DMS153 (cell line): ENCODE results near the gene PHC3.
"Not testable (repeated sequence)": the region's sequence is repeated elsewhere in the genome, so short reads cannot be mapped to it uniquely, and the experiment has no call there.

Experiments used
- DNase-seq: peaks from one replicate; lab custom pipeline; 2025; lab: John Stamatoyannopoulos, UW

Gene PHC3

GRCh38 chr3:170128259-170128976 lies 53.1 kb downstream of the PHC3 start:
- no peak for DNase-seq

GRCh38 chr3:170117134-170117533 lies 64.4 kb downstream of the PHC3 start:
- DNase-seq, result no peak

- DNase-seq, result not testable (repeated sequence)
These were observed 67.4 kb downstream of the PHC3 start for GRCh38 chr3:170114165-170114564.

- no peak for DNase-seq
These were observed 70.3 kb downstream of the PHC3 start for GRCh38 chr3:170111147-170111771.

- no peak for DNase-seq
These were observed 71.8 kb downstream of the PHC3 start for GRCh38 chr3:170109579-170110293.

GRCh38 chr3:170108955-170109354 lies 72.6 kb downstream of the PHC3 start:
- no peak for DNase-seq

GRCh38 chr3:170107941-170108340 lies 73.6 kb downstream of the PHC3 start:
- no peak for DNase-seq

- no peak for DNase-seq
These were observed 79.1 kb downstream of the PHC3 start for GRCh38 chr3:170102431-170102830.

GRCh38 chr3:170100944-170101343 lies 80.6 kb downstream of the PHC3 start:
- DNase-seq, result no peak

- DNase-seq, result no peak
These were observed 82.8 kb downstream of the PHC3 start for GRCh38 chr3:170098753-170099152.

- no peak for DNase-seq
These were observed 85.2 kb downstream of the PHC3 start for GRCh38 chr3:170096342-170096741.

- DNase-seq, result no peak
These were observed 85.8 kb downstream of the PHC3 start for GRCh38 chr3:170095771-170096170.

- DNase-seq, result no peak
These were observed 88.6 kb downstream of the PHC3 start for GRCh38 chr3:170092907-170093306.

GRCh38 chr3:170090601-170090981 lies 90.9 kb downstream of the PHC3 start:
- no peak for DNase-seq

- no peak for DNase-seq
These were observed 91.5 kb downstream of the PHC3 start for GRCh38 chr3:170089862-170090600.

GRCh38 chr3:170085396-170085795 lies 96.1 kb downstream of the PHC3 start:
- DNase-seq, result no peak

- no peak for DNase-seq
These were observed 98.2 kb downstream of the PHC3 start for GRCh38 chr3:170083343-170083742.

GRCh38 chr3:170081079-170081741 lies 100.3 kb downstream of the PHC3 start:
- no peak for DNase-seq

GRCh38 chr3:170080605-170081004 lies 100.9 kb downstream of the PHC3 start:
- no peak for DNase-seq

- DNase-seq, result no peak
These were observed 101.9 kb downstream of the PHC3 start for GRCh38 chr3:170079536-170080165.

GRCh38 chr3:170078620-170079281 lies 102.8 kb downstream of the PHC3 start:
- DNase-seq, result no peak
